GM19099 (cell line): ENCODE results near the gene HBA2.
"Not testable (repeated sequence)": the region's sequence is repeated elsewhere in the genome, so short reads cannot be mapped to it uniquely, and the experiment has no call there.

Experiments used
- POLR2A ChIP-seq: IDR thresholded peaks from 3 replicates; pipeline ENCODE4 v1.6.1; 2011; ENCODE audit warnings: low read depth; ENCODE audit not compliant: insufficient read length; ENCODE audit errors: extremely low read depth

Gene HBA2

GRCh38 chr16:175011-175949 lies 2.6 kb downstream of the HBA2 start:
- TF ChIP-seq POLR2A, result no peak

- not testable (repeated sequence) for TF ChIP-seq POLR2A
Observed at GRCh38 chr16:176477-177382, 4.1 kb downstream of the HBA2 start, which contains the start of gene HBA1. Gene HBA1, plus strand, starts transcription at chr16:176680. Its CDS starts 37 bp downstream, at chr16:176717.

GRCh38 chr16:177394-177822 lies 4.7 kb downstream of the HBA2 start:
- TF ChIP-seq POLR2A, result no peak

GRCh38 chr16:177981-178667 lies 5.4 kb downstream of the HBA2 start:
- TF ChIP-seq POLR2A, result no peak

- TF ChIP-seq POLR2A, result no peak
Observed at GRCh38 chr16:178668-179015, 6.0 kb downstream of the HBA2 start.

GRCh38 chr16:179211-180092 lies 6.8 kb downstream of the HBA2 start:
- TF ChIP-seq POLR2A, result no peak

GRCh38 chr16:180101-180675 lies 7.5 kb downstream of the HBA2 start, which contains the start of gene HBQ1:
Gene HBQ1, plus strand, starts transcription at chr16:180459. Its CDS starts 28 bp downstream, at chr16:180487.
- no peak for TF ChIP-seq POLR2A

GRCh38 chr16:180681-181564 lies 8.2 kb downstream of the HBA2 start:
- TF ChIP-seq POLR2A, result no peak

- TF ChIP-seq POLR2A, result no peak
Observed at GRCh38 chr16:181565-182021, 8.9 kb downstream of the HBA2 start.

- TF ChIP-seq POLR2A, result no peak
Observed at GRCh38 chr16:183005-183404, 10.3 kb downstream of the HBA2 start.

GRCh38 chr16:185213-185612 lies 12.5 kb downstream of the HBA2 start:
- TF ChIP-seq POLR2A, result no peak

- TF ChIP-seq POLR2A, result no peak
Observed at GRCh38 chr16:185691-186090, 13.0 kb downstream of the HBA2 start.
